ENCODE data around the gene L3MBTL1.

L3MBTL1 gene

GRCh38 chr20:43559147-43559987 lies 51.9 kb downstream of the L3MBTL1 start:
- no peak overlapping the region for H3K4me3 ChIP-seq (ENCODE audit: low read depth, low read length)
- TF ChIP-seq, protein P1, sequence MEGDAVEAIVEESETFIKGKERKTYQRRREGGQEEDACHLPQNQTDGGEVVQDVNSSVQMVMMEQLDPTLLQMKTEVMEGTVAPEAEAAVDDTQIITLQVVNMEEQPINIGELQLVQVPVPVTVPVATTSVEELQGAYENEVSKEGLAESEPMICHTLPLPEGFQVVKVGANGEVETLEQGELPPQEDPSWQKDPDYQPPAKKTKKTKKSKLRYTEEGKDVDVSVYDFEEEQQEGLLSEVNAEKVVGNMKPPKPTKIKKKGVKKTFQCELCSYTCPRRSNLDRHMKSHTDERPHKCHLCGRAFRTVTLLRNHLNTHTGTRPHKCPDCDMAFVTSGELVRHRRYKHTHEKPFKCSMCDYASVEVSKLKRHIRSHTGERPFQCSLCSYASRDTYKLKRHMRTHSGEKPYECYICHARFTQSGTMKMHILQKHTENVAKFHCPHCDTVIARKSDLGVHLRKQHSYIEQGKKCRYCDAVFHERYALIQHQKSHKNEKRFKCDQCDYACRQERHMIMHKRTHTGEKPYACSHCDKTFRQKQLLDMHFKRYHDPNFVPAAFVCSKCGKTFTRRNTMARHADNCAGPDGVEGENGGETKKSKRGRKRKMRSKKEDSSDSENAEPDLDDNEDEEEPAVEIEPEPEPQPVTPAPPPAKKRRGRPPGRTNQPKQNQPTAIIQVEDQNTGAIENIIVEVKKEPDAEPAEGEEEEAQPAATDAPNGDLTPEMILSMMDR (IDR thresholded peaks at IDR 0.05; ENCODE audit: borderline replicate concordance, insufficient read depth, low read depth, low read length): no peak

DNA sequence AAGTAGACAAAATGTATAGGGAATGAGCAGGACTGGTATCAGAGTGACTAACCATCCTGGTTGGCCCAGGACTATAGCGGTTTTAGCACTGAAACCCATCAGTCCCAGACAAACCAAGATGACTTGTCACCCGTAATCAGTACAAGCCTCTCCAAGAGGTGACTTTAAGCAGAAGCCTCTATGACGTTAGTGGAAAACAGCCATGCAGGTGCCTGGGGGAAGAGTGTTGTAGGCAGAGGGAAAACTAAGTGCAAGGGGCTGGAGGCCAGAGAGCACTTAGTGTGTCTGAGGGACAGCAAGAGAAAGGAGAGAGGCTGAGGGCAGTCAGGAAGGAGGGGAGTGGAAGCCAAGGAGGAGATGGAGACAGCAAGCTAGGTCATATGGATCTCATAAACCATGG lies 53.5 kb downstream of the L3MBTL1 start:
- TF ChIP-seq, protein P1 (IDR thresholded peaks at IDR 0.05; ENCODE audit: borderline replicate concordance, insufficient read depth, low read depth, low read length): no peak
- no peak overlapping the region for H3K4me3 ChIP-seq (ENCODE audit: low read depth, low read length)

DNA sequence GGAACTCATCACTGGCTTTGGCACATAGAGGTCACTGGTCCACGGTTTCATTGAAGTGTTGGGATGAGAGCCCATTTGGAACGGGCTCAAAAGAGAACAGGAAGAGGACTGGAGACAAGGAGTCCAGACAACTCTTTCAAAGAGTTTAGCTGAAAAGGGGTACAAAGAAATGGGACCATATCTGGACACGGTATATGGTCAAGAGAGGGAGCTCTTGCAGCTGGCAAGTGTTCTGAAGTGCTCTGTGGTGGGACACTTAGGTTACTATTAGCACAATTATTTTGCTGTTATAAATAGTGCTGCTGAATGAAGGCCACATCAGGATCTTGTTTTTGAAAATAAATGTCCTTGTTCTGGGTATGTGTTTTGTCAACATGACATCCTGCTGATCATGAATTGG lies 55.9 kb downstream of the L3MBTL1 start:
- TF ChIP-seq, protein P1 (IDR thresholded peaks at IDR 0.05; ENCODE audit: borderline replicate concordance, insufficient read depth, low read depth, low read length): no peak
- no peak overlapping the region for H3K4me3 ChIP-seq (ENCODE audit: low read depth, low read length)

DNA sequence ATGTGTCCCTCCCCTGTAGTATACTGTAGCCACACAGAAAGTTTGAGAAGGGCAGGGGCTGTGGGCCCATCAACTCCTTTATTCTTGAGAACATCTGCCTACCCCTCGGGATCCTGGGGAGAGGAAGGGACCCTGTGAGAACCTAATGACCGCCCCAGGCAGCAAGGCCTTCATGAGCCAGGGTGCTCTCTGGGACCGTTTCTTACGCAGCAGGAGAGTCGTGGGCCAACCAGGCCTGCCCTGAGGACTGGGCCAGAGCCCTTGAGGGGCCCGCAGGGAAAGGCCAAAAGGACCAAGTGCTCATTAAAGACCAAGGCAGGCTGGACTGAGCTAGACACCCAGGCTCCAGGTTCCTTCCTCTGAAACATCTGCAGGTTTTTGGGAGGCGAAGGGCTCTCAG lies 56.5 kb downstream of the L3MBTL1 start:
- TF ChIP-seq, protein P1 (IDR thresholded peaks at IDR 0.05; ENCODE audit: borderline replicate concordance, insufficient read depth, low read depth, low read length): no peak
- no peak overlapping the region for H3K4me3 ChIP-seq (ENCODE audit: low read depth, low read length)

DNA sequence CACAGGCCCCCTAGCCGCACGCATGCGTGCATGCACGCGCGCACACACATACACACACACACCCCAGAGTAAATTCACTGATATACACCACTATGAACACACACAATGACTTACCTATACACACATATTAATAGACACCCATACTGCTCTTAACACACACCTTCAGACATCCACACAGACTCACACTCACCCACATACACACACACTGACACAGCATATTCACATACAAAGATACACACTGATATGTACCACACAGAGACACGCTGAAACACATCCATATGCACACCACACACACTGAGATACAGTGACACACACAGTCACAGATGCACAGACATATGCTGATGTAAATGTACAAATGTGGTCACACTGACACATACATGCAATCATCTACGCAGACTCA lies 57.0 kb downstream of the L3MBTL1 start:
- H3K4me3 ChIP-seq (ENCODE audit: low read depth, low read length): no peak overlapping the region
- TF ChIP-seq, protein P1 (IDR thresholded peaks at IDR 0.05; ENCODE audit: borderline replicate concordance, insufficient read depth, low read depth, low read length): no peak

DNA sequence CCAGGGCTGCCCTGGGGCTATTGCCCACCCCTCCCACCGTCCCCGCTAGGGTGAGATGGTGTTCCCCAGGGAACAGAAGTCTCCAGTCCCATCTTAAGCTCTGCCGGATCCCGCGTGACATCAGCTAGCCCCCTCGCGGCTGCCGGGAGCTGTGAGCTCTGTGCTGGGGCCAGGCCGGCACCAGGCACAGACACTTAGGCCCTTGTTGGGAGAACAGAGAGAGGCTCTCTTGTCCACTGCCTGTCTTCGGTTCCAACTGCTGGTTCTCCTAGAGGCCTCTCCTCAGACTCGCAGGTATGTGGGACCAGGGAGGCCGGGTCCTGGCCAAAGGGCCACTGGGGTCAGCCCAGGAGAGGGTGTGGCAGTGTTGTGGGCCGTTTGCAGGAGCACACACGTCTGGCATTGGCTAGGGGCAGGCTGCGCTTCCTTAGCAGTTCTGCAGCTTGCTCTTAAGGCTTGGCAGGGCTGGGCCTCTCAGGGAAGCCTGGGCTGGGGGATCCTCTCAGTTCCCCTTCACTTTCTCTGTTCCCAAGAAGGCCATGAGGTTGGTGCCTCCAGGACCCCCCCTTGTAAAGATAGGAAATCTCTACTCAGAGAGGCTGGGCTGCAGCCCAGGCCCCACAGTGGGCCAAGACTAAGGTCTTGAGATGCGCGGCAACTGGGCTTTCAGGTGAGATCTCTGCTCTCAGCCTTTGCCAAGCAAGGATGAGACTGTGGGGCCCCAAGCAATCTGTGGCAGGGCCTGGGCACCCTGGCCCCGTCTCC lies 57.7 kb downstream of the L3MBTL1 start:
- H3K4me3 ChIP-seq (ENCODE audit: low read depth, low read length): no peak overlapping the region
- TF ChIP-seq, protein P1 (IDR thresholded peaks at IDR 0.05; ENCODE audit: borderline replicate concordance, insufficient read depth, low read depth, low read length): no peak
